B cell (primary cell): ENCODE measurements around the gene BRWD1.

Source experiments
- CTCF ChIP-seq: fragments of 200-600 bp; IDR thresholded peaks from one replicate; pipeline ENCODE4 v1.8.0; 2022; ENCODE audit warnings: antibody characterized with exemption, mild to moderate bottlenecking
- EZH2 ChIP-seq: IDR thresholded peaks from 2 replicates; pipeline ENCODE4 v1.6.1; 2012; ENCODE audit warnings: borderline replicate concordance, low read depth, mild to moderate bottlenecking, moderate library complexity, low read length; ENCODE audit not compliant: insufficient read depth, poor library complexity, severe bottlenecking

GRCh38 chr21:39188521-39189139 is 124.8 kb downstream of the BRWD1 start:
- TF ChIP-seq CTCF (no peak), EZH2 (no peak)
